HG02759 (cell line): ENCODE data around the gene SLC4A3.

ENCODE experiments used
- ATAC-seq: cut with Tn5 transposase; IDR thresholded peaks from one replicate; pipeline ENCODE4 v1.9.1; 2021; ENCODE audit warnings: mild to moderate bottlenecking, moderate library complexity; ENCODE audit not compliant: unreplicated experiment

Gene SLC4A3

GRCh38 chr2:219611866-219612576, 15.4 kb upstream of the SLC4A3 start:
- ATAC-seq: no peak

GRCh38 chr2:219612577-219613286, 14.7 kb upstream of the SLC4A3 start:
- no peak for ATAC-seq

DNA sequence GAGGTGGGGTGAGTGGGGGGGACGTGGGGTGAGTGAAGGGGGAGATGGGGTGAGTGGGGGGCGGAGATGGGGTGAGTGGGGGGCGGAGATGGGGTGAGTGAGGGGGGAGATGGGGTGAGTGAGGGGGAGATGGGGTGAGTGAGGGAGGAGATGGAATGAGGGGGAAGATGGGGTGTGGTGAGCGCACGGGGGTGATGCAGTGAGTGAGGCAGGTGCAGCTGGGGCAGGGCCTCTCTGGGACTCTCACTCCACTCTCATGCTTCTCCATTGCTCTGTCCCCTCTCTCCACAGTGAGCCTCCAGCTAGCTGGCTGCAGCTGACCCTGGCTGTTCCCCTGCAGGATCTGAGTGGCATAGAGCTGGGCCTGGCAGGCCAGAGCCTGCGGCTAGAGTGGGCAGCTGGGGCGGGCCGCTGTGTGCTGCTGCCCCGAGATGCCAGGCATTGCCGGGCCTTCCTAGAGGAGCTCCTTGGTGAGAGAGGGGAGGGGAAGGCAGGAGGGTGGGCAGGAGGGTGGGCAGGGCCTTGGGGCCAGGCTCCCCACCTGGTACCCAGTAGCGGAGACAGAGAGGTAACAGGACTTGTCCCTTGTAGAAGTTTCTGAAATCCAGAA, 13.9 kb upstream of the SLC4A3 start:
- no peak for ATAC-seq

- ATAC-seq: no peak
These were observed 13.2 kb upstream of the SLC4A3 start for GRCh38 chr2:219614076-219614860.

- no peak for ATAC-seq
These were observed 12.4 kb upstream of the SLC4A3 start for GRCh38 chr2:219615036-219615435.

- no peak for ATAC-seq
These were observed 11.5 kb upstream of the SLC4A3 start for GRCh38 chr2:219615894-219616293.

DNA sequence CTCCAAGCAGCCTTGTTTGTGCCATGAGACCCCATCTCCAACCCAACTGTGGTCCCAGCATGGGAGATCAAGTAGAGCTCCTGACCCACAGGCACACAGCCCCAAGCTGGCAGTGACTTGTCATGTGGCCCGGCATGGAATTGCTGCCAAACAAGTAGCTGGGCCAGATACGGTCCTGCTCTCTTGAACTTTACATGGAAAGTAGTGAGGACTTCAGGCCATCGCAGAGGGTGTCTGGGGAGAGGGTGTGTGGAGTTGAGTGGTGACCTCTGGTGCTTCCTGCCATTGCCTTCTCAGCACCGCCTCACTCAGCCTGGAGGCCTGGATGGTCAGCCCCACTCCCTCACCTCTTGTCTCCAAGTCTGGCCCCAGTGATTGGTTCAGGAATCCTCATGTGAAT, 10.9 kb upstream of the SLC4A3 start:
- ATAC-seq: no peak

- no peak for ATAC-seq
These were observed 8.7 kb upstream of the SLC4A3 start for GRCh38 chr2:219618733-219619122.

DNA sequence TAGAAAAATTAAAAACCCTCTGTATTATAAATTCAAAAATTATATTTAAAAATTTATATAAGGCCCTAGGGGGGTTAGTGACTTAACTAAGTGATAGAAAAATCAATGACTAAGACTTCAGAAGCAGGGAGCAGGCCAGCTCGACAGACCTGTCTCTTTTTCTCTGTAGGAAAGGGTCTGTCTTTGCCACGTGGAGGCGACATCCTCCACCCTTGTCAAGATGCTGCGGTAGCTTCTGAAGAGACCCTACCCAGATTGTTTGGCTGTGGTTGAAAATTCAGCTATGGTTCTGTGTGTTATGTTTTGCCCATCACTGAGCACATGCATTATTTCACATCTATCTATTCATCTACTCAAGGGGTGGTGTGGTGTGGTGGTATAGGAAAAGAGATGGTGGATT, 8.2 kb upstream of the SLC4A3 start:
- ATAC-seq: no peak

GRCh38 chr2:219620546-219620945, 6.9 kb upstream of the SLC4A3 start:
- ATAC-seq: no peak

DNA sequence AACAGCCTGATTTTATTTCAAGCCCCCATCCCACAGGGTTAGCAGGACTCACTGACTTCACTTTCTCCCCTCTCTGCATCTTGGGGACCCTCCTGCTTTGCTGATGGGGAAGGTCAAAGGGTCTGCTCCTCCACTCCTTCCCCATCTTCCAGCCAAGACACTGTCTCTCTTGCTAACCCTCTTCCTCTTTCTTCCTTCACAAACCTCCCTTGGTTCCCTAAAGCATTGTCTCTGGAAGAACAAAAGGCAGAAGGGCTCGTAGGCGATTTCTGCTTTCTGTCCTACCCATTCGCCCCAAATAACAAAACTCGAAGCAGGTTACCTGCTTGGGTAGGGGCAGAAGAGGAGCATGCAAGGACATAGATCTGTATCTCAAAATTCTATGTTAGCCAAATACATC, 5.5 kb upstream of the SLC4A3 start:
- ATAC-seq: no peak

DNA sequence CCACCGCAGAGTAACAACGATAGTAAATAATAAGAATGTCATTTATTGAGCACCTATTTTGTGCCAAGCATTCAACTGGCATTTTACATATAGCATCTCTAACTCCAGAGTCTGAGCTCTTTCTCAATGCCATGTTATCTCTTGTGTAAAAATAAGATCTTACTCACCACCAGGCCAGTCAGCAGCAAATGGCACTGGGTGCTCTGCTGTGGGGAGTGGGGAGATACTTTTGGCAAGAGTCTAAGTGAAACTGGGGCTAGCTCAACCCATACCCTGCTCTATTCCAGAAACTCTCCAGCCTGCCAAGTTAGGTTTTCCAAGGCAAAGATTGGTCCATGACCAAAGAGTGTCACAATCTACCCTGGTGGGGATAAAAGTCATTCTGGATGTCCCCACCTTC, 5.0 kb upstream of the SLC4A3 start:
- no peak for ATAC-seq

GRCh38 chr2:219624565-219624964, 2.9 kb upstream of the SLC4A3 start:
- ATAC-seq: no peak

DNA sequence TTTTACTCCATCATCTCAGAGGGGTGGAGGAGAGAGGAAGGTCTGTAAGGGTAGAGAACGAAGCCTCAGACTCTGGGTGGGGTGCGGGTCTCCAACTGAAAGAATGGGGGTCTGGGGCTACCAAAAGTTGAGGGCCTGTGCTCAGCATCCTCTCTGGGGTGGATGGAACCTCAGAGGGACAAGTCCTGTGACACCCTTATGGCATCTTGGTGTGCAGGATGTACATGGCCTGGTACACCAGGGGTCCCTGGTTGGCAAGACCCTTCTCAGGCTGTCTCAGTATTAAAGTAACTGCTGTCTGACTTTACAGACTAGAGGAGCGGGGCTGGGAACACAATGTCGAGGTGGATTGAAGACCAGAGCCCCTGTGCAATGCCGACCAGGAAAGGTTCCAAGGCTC, 2.3 kb upstream of the SLC4A3 start:
- ATAC-seq: no peak

GRCh38 chr2:219626540-219626939, 890 bp upstream of the SLC4A3 start:
- no peak for ATAC-seq

- no peak for ATAC-seq
These were observed 980 bp downstream of the SLC4A3 start for GRCh38 chr2:219628235-219628985.

DNA sequence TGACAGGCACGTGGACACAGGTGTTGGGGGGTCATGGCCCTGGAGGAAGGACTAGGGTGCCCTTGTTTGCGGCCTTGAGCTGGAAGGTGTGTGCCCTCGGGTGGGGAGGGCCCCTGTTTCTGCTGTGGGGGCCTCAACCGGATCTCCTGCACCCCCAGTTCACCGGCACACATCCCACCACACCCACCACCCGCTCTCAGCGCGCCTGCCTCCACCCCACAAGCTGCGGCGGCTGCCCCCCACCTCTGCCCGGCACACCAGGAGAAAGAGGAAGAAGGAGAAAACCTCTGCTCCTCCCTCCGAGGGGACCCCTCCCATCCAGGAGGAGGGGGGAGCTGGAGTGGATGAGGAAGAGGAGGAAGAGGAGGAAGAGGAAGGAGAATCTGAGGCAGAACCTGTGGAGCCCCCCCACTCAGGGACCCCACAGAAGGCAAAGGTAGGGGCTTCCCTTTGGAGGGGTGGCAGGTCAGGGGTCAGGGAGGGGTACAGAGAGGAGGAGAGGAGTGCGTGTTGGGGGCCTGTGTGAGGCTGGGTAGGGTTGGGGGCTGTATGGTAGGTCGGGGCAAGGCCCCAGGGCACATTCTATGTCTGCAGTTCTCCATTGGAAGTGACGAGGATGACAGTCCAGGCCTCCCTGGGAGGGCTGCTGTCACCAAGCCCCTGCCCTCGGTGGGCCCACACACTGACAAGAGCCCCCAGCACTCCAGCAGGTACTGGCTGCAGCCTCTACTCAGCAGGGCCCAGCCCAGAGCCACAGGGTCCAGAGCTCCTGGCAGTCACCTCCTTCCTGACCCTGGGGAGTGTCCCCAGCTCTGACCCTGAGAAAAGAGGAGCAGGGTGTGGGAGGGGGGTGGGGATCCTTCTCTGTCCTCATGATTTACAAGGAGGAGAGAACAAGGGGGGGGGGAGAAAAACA, 1.8 kb downstream of the SLC4A3 start:
- ATAC-seq: no peak

DNA sequence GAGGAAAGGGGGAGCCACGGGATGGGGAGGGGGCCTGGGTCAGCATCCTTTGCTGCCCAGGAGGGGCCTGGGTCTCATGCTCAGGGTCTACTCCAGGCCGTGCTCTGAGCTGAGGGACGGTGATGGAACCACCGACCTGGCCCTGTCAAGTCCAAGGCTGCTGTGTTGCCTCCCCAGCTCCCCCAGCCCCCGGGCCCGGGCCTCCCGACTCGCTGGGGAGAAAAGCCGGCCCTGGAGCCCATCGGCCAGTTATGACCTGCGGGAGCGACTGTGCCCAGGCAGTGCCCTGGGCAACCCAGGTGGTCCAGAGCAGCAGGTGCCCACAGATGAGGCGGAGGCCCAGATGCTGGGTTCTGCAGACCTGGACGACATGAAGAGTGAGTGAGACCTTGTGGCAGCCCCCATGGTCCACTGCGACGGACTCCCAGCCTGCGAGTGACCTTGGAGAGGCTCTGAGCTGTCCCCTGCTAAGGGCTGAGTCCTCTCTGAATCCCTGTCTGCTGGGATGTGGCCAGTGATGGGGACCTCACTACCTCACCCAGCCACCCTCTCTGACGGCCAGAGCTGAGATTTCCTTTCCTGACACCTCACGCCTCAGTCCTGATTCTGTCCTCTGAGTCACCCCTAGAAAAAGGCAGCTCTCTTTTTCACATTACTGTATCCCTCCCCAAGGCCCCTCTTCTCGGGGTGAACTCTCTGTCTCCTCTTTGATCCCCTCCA, 2.7 kb downstream of the SLC4A3 start:
- no peak for ATAC-seq

GRCh38 chr2:219630770-219631405, 3.5 kb downstream of the SLC4A3 start:
- no peak for ATAC-seq
